ENCODE measurements around the gene HTR5A.

GRCh38 chr7:155020996-155021395 lies 49.1 kb upstream of the HTR5A start:
- no peak for TF ChIP-seq CTCF (IDR thresholded peaks at IDR 0.05)
- TF ChIP-seq POLR2A (IDR thresholded peaks at IDR 0.05), result no peak
